GM12874 (cell line): ENCODE data around the gene GPR61.

Experiments
- TF ChIP-seq, protein P1 (sequence below): IDR thresholded peaks from 2 replicates; pipeline ENCODE4 v1.5.1; 2011; ENCODE audit warnings: low read depth, mild to moderate bottlenecking, control low read depth, low read length, moderate library complexity; ENCODE audit not compliant: insufficient read depth

The GPR61 gene

DNA sequence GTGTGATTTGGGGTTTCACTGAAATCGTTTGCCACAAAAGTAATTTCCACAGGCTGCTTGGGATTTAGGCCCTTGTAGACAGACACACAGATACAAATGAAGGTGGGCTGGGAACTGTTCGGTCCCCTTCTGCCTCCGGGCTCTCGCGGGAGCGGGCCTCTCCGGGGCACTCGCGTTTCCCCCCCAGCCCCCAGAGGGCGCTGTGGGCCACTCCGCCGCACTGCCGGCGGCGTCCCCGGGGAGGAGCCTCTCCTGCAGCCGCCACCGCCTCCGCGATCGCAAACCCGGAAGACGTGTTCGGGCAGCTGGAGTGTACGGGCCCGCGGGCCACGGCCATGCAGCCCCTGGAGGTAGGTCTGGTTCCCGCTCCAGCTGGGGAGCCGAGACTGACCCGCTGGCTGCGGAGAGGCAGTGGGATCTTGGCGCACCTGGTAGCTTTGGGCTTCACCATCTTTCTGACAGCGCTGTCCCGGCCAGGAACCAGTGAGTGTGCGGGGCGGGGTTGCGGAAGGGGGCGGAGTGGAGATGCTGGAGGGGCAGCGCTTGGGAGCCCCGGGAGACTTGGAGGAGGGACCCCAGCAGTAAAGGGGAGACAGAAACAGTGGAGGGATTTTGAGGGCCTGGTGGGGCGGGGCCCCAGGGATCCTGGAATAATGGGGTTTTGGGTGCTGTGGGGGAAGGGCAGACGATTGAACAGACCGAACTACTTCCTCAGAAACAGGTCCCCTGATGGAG lies 45.7 kb upstream of the GPR61 start, which contains the start of gene CYB561D1:
Gene CYB561D1, plus strand, starts transcription at position 290 of the 735 bp plus-strand sequence. Its CDS starts 46 bp downstream, at position 336.
- TF ChIP-seq, protein P1, sequence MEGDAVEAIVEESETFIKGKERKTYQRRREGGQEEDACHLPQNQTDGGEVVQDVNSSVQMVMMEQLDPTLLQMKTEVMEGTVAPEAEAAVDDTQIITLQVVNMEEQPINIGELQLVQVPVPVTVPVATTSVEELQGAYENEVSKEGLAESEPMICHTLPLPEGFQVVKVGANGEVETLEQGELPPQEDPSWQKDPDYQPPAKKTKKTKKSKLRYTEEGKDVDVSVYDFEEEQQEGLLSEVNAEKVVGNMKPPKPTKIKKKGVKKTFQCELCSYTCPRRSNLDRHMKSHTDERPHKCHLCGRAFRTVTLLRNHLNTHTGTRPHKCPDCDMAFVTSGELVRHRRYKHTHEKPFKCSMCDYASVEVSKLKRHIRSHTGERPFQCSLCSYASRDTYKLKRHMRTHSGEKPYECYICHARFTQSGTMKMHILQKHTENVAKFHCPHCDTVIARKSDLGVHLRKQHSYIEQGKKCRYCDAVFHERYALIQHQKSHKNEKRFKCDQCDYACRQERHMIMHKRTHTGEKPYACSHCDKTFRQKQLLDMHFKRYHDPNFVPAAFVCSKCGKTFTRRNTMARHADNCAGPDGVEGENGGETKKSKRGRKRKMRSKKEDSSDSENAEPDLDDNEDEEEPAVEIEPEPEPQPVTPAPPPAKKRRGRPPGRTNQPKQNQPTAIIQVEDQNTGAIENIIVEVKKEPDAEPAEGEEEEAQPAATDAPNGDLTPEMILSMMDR = peak; percentile 97

DNA sequence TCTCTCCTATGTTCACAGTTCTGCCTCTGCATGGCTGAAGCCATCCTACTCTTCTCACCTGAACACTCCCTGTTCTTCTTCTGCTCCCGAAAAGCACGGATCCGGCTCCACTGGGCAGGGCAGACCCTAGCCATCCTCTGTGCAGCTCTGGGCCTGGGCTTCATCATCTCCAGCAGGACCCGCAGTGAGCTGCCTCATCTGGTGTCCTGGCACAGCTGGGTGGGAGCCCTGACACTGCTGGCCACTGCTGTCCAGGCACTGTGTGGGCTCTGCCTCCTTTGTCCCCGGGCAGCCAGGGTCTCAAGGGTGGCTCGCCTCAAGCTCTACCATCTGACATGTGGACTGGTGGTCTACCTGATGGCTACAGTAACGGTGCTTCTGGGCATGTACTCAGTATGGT lies 43.9 kb upstream of the GPR61 start:
- TF ChIP-seq, protein P1 = no peak

DNA sequence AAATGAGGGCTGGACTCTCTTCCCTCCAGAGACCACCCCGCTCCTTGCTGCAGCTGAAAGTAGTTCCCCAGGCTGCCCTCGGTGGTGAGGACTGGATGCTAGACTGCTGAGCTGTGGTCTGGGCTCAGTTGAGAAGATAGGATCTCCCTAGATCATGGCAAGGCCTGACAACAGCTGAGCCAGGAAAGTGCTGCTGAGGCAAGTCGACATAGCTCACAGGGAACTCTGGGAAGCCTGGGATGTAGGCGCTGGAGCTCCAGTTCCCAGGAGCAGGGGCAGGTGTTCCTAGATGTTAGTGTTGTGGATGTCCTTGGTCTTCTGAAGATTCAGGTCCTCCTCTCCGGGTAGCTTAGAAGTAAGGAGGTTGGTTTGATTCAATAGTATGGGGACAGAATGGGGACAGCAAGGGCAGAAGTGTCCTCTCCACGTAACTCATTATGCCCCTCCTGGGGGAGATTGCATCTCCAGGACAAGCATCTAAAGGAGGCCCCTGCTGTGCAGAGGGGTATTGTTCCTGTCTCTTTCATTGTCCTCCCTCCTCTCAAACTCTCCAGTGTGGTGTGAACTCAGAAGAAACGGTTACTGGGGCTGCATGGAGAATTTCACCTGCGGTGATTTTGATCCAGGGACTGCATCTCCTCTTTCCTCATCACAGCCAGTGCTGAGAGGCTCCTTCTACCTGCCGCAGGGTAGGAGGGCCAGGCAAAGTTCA lies 42.1 kb upstream of the GPR61 start:
- TF ChIP-seq, protein P1 = no peak

DNA sequence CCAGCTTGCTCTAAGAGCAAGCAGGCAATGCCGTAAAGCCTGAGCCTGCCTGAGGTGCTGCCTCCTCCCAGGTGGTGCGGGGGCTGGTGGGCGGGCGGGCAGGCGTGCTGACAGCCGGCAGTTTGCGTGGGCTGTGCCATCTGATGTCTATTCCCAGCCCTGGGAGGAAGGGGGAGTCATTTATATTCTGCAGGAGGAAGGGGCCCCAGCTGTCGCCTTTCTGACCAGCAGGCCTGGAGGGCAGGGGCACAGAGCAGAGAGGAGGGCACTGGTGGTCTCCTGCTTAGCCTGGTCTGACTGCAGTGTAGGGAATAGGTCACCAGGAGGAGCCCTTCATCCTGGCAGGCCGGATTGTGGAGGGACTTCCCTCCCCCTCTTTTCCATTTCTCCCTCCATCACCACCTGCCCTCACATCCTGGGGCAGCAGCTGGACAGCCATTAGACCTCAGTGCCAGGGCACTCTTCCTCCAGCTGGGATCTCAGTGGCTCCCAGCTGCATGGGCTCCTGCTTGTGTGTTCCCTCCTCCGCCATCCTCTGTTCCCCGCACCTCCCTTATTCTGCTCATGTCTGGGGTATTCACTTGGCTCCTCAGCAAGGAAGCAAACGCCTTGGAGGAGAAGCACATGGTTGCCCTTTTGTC lies 41.4 kb upstream of the GPR61 start:
- TF ChIP-seq, protein P1 = peak; percentile 56

DNA sequence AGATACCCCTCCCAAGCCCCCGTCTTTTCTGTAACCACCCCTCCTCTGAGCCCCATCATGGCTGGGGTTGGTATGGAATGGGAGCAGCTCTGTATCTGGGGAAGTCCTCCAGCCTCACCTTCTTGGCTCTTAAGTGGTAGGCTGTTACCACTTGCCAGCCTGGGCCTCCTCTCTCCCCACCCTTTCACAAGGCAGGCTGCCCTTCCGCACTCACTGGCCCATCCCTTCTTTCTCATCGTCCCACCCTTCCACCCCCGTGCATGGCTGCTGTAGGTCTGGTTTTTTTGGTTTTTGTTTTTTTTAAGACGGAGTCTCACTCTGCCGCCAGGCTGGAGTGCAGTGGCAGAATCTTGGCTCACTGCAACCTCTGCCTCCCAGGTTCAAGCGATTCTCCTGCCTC lies 40.6 kb upstream of the GPR61 start:
- TF ChIP-seq, protein P1 = no peak

DNA sequence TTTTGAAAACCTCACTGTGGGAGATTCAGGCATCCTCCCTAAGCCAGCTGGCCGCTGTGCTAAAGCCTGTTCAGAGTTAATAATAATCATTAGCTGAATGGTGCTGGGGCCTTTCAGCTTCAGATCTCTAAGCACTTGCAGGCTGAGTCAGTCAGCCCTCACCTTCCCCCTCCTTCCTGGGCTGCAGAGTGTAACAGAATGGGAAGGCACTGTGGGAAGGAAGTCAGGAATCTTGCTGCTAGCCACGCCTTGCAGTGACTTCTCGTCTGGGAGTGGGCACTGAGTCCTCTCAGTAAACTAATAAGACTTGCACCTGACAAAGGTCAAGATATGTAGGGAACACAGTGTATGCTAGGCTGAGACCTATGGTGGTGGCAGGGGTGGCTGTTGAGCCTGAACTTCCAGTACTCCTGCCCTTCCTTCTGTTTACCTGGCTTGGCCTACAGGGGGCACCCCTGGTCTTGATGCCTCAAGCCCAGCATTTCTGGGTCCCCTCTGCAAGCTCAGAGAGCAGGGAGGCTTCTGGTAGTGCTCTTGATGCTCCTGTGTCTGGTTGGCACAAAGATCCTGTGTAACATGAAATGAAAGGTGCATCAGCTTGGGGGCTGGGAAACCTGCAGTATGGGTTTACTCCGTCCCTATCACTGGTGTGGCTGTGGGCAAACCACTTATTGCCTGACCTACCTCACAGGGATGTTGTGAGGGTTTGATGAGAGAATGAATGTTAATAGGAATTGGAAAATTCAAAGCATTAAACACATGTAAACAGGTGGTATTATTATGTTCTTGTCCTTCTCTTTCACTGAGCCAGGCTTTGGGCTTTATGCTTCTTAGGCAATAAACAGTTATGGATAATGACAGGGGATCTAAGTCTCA lies 39.8 kb upstream of the GPR61 start:
- TF ChIP-seq, protein P1 = peak; percentile 50

DNA sequence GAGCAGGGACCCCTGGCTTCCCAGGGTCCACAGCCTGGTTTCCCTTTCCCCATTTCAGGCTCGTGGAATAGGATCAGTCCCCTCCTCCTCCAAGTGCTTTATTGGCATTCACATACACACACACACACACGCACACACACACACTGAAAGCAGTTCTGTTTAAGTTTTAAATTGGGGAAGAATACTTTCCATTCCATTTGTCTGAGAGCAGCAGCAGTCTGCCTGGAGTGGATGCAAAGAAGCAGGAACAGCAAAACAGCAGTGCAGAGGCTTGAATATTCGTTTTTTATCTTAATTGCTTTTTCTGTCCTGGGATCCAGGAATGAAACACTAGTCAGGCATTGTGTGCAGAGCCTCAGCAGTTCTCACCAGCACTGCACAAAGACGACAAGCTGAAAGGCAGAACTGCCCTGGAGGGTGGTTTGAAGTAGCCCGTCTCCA lies 38.7 kb upstream of the GPR61 start:
- TF ChIP-seq, protein P1 = no peak
